ENCODE measurements around the gene TNNI3K.

- no peak for TF ChIP-seq CTCF (IDR thresholded peaks at IDR 0.05 in 2 of 3, conservative IDR thresholded peaks at IDR 0.05 in 1 of 3; ENCODE audit: borderline replicate concordance in 1 of 3, insufficient read depth in 1 of 3, low read depth in 2 of 3, low read length in 2 of 3)
- TF ChIP-seq POLR2AphosphoS5 (IDR thresholded peaks at IDR 0.05; ENCODE audit: low read depth, low read length) = no peak
- no peak for TF ChIP-seq ELF1 (IDR thresholded peaks at IDR 0.05; ENCODE audit: borderline replicate concordance, low read depth)
- no peak for TF ChIP-seq REST (IDR thresholded peaks at IDR 0.05; ENCODE audit: low read depth)
- no peak for TF ChIP-seq EZH2 (IDR thresholded peaks at IDR 0.05)
- TF ChIP-seq JUND (IDR thresholded peaks at IDR 0.05) = no peak
- no peak for TF ChIP-seq POLR2A (IDR thresholded peaks at IDR 0.05; ENCODE audit: borderline replicate concordance, extremely low read depth, insufficient read depth, insufficient read length)
These were observed 267.7 kb downstream of the TNNI3K start for GRCh38 chr1:74502858-74503257.
